HG03442 (cell line): ENCODE measurements around the gene KLHL22.
"Not testable (repeated sequence)": the region's sequence is repeated elsewhere in the genome, so short reads cannot be mapped to it uniquely, and the experiment has no call there.

Experiments
- ATAC-seq: cut with Tn5 transposase; IDR thresholded peaks from one replicate; pipeline ENCODE4 v1.9.1; 2021; ENCODE audit warnings: mild to moderate bottlenecking, moderate library complexity; ENCODE audit not compliant: unreplicated experiment

The KLHL22 gene

GRCh38 chr22:20525048-20525447 is 29.5 kb upstream of the KLHL22 start:
- ATAC-seq: no peak

- no peak for ATAC-seq
These were observed 28.4 kb upstream of the KLHL22 start for GRCh38 chr22:20524004-20524481.

- no peak for ATAC-seq
These were observed 27.7 kb upstream of the KLHL22 start for GRCh38 chr22:20523086-20523983.

GRCh38 chr22:20522134-20523004 is 26.8 kb upstream of the KLHL22 start:
- no peak for ATAC-seq

GRCh38 chr22:20520093-20520511 is 24.5 kb upstream of the KLHL22 start:
- no peak for ATAC-seq

- ATAC-seq: no peak
These were observed 24.0 kb upstream of the KLHL22 start for GRCh38 chr22:20519558-20519957.

- ATAC-seq: no peak
These were observed 22.4 kb upstream of the KLHL22 start for GRCh38 chr22:20517841-20518592.

GRCh38 chr22:20517422-20517821 is 21.8 kb upstream of the KLHL22 start:
- no peak for ATAC-seq

GRCh38 chr22:20516399-20516798 is 20.8 kb upstream of the KLHL22 start:
- no peak for ATAC-seq

- ATAC-seq: no peak
These were observed 19.2 kb upstream of the KLHL22 start for GRCh38 chr22:20514658-20515406.

GRCh38 chr22:20511578-20512229 is 16.1 kb upstream of the KLHL22 start:
- ATAC-seq: no peak

GRCh38 chr22:20510811-20511577 is 15.4 kb upstream of the KLHL22 start:
- no peak for ATAC-seq

GRCh38 chr22:20509344-20510047 is 13.9 kb upstream of the KLHL22 start:
- no peak for ATAC-seq

GRCh38 chr22:20508815-20509271 is 13.2 kb upstream of the KLHL22 start:
- no peak for ATAC-seq

- not testable (repeated sequence) for ATAC-seq
These were observed 12.6 kb upstream of the KLHL22 start for GRCh38 chr22:20508067-20508755.

- ATAC-seq: peak; percentile 65
These were observed 11.9 kb upstream of the KLHL22 start, which contains the start of gene MED15 for GRCh38 chr22:20507253-20508066. TSS of gene MED15 (plus strand) at chr22:20507610. CDS start at chr22:20507679, 69 bp downstream.
